Fibroblast of mammary gland (primary cell): ENCODE results near the gene CRYBG3.
A peak's percentile ranks its signal among the peaks of the same experiment; 100 is the strongest.

ENCODE experiments used
- DNase-seq: peaks from one replicate; pipeline ENCODE4 v3.0.0-alpha.2; 2010; ENCODE audit warnings: low read depth
- H3K4me3 ChIP-seq: 2 replicates; pipeline ENCODE4 v1.5.1; 2011; ENCODE audit warnings: low read depth, mild to moderate bottlenecking, low read length, moderate library complexity; ENCODE audit not compliant: control insufficient read depth
- CTCF ChIP-seq: conservative IDR thresholded peaks from 2 replicates; pipeline ENCODE4 v1.5.1; 2011; ENCODE audit warnings: low read depth, low read length, inconsistent platforms; ENCODE audit not compliant: control insufficient read depth, insufficient read depth

CRYBG3 gene

GRCh38 chr3:97860364-97860763, 38.6 kb downstream of the CRYBG3 start:
- TF ChIP-seq CTCF: no peak
- no peak overlapping the region for H3K4me3 ChIP-seq
- no peak for DNase-seq

- no peak for DNase-seq
- no peak for TF ChIP-seq CTCF
- H3K4me3 ChIP-seq: no peak overlapping the region
Measured at GRCh38 chr3:97862582-97862981, 40.8 kb downstream of the CRYBG3 start.

- H3K4me3 ChIP-seq: no peak overlapping the region
- no peak for TF ChIP-seq CTCF
- peak; percentile 24 for DNase-seq
Measured at GRCh38 chr3:97863031-97863430, 41.2 kb downstream of the CRYBG3 start.

- no peak for DNase-seq
- no peak overlapping the region for H3K4me3 ChIP-seq
- TF ChIP-seq CTCF: no peak
Measured at GRCh38 chr3:97863775-97864174, 42.0 kb downstream of the CRYBG3 start.

- no peak for TF ChIP-seq CTCF
- H3K4me3 ChIP-seq: no peak overlapping the region
- DNase-seq: peak; percentile 71
Measured at GRCh38 chr3:97871186-97871585, 49.4 kb downstream of the CRYBG3 start.

- peak; percentile 98 for DNase-seq
- no peak for TF ChIP-seq CTCF
- peak overlapping the region; percentile 20 for H3K4me3 ChIP-seq
Measured at GRCh38 chr3:97871801-97872524, 50.2 kb downstream of the CRYBG3 start.
